Measurements from ENCODE around the gene NDRG4. TPM values are rescaled to one million over a fixed set of nuclear protein-coding genes. Genes with fewer than 3 reads are reported as not detected.

Gene NDRG4
- total RNA-seq, 1 donor from 2014 or later: 290 TPM

DNA sequence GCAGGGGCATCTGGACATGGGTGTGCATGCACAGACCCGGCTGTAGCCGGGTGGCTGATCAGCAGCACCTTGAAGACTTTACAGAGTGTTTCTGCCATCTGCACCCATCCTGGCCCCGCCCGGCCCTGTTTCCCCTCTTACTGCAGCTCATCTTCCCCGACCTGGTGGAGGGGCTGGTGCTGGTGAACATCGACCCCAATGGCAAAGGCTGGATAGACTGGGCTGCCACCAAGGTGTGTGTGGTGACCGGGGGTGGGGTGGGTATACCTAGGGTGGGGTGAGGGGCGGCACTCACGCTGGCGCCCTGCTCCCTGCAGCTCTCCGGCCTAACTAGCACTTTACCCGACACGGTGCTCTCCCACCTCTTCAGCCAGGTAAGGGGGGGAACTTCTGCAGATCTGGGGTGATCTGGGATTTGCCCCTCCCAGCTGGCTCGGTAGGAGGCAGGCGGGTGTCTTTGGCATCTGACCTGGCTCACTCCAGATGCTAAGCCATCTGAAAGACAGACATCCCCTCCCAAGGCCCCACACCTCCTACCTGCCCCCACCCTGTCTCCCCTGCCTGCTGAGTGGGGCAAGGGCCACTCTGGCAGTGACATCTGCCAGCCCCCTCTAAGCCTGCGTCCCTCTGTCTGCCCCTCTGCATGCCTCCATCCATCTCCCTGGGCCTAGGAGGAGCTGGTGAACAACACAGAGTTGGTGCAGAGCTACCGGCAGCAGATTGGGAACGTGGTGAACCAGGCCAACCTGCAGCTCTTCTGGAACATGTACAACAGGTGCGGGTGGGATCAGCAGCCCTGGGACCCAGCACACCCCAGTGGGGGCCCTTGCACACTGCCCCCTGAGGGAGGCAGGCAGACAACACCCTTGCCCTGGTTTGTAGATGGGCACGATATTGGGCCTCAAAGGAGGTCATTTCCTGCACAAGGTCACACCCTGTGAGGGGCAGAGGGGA, 6.6 kb downstream of the NDRG4 start:
- ATAC-seq (ENCODE audit: poor library complexity): no peak
- no peak for DNase-seq
- intact Hi-C loops (cut with DNase I): no loop called here

GRCh38 chr16:58507195-58507962, 7.4 kb downstream of the NDRG4 start:
- ATAC-seq (ENCODE audit: poor library complexity) (no peak), DNase-seq (no peak)
- intact Hi-C loops (cut with DNase I): no loop called here

DNA sequence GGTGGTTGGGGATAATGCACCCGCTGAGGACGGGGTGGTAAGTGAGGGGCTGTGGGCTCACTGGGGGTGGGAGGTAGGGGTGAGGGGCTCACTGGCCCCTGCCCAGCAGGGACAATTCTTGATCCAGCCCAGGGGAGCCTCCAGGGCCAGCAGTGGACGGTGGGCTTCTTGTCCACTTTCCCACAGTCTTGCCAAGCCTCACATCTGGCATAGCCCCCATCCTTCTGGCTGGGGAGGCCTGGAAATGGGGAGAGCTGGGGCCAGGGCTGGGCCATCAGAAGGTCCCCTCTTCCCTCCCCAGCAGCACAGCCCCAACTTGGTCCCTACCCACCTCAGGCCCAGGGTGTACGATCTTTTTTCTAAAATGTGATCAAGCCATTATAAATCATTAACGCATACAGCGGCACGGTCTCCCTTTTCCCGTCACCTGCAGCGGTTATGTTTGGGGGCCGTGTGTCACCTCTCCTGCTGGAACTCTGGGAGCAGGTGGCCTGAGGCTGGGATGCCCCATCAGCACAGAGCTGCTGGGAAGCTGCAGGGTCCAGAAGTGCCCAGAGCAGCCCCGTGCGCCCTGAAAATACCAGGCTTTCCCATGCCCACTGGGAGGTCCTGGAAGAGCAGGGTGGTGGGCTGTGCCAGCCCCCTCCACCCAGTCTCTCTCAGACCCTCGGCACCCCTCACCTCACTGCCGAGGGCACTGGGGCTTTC, 8.2 kb downstream of the NDRG4 start:
- intact Hi-C loops (cut with DNase I): no loop called here
- no peak for DNase-seq
- ATAC-seq (ENCODE audit: poor library complexity): no peak

- intact Hi-C loops (cut with DNase I): no loop called here
- ATAC-seq (ENCODE audit: poor library complexity): no peak
- no peak for DNase-seq
Measured at GRCh38 chr16:58508671-58509251, 8.8 kb downstream of the NDRG4 start.

GRCh38 chr16:58509256-58510096, 9.5 kb downstream of the NDRG4 start:
- intact Hi-C loops (cut with DNase I): loop anchor here (10.0 kb wide), 1 partner anchor 125 kb away; no protein-coding TSS in a partner anchor

GRCh38 chr16:58510097-58510775, 10.3 kb downstream of the NDRG4 start:
- no peak for DNase-seq
- intact Hi-C loops (cut with DNase I): loop anchor here (10.0 kb wide), 1 partner anchor 125 kb away; no protein-coding TSS in a partner anchor
- ATAC-seq (ENCODE audit: poor library complexity): no peak

More at GRCh38 chr16:58509256-58510096, 9.5 kb downstream of the NDRG4 start:
- DNase-seq (no peak), ATAC-seq (ENCODE audit: poor library complexity) (no peak)

GRCh38 chr16:58510776-58511628, 11.1 kb downstream of the NDRG4 start:
- ATAC-seq (ENCODE audit: poor library complexity): no peak
- DNase-seq: no peak
- intact Hi-C loops (cut with DNase I): loop anchor here (10.0 kb wide), 1 partner anchor 124 kb away; no protein-coding TSS in a partner anchor

DNA sequence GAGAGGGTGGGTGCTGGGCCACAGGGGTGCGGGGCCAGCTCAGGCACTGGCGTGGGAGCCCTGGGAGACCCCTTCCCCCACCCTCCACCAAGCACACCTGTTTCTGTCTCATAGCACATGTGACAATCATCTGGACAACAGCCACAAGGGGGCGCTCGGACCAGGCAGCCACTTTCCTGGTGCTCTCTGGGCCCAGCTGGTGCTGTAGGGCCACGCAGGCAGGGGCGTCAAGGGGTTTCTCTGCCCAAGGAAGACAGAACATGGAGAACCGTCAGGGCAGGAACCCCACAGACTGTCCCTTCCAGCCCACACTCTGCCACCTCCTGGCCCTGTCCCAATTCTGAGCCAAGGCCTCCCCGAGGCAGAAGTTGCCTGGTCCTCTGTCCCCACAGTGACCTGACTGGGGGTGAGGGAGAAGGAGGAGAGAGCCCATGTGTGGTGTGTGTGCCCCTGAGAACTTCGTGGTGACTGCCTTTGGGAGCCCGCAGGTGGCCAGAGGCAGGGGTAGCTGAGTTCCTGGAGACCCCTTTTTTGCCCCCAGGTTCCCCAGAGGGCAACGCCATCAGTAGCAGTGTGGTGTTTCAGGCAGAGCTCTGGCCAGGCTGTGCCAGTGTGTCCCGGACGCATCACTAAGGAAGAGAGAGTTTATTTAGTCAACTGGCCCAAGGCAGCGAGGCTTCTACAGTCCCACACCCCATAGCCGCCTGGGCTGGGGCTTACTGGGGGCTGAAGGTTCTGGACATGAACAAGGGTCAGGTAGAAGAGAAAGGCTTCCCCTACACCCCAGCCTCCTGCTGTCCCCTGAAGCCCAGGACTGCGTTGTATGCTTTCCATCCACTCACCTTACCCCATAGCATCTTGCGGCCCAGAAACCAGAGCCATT, 12.2 kb downstream of the NDRG4 start:
- ATAC-seq (ENCODE audit: poor library complexity) (peak; percentile 42), DNase-seq (peak; percentile 86)
- intact Hi-C loops (cut with DNase I): loop anchor here (10.0 kb wide), 1 partner anchor 123 kb away; no protein-coding TSS in a partner anchor

DNA sequence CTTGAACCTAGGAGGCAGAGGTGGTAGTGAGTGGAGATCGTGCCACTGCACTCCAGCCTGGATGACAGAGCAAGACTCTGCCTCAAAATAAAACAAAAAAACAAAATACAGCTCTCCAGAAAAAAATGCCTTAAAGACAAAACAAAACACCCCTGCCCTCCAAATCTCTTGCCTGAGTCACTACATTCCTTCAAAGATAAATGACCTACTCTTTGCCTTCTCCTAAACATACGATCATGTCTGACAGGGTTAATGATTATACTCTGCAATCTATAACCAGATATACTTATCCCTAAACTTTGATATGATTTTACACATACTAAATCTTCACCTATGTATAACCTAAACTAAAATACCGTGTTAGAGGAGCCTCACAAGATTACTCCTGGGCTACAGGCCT, 13.9 kb downstream of the NDRG4 start:
- DNase-seq (no peak), ATAC-seq (ENCODE audit: poor library complexity) (no peak)
- intact Hi-C loops (cut with DNase I): loop anchor here (10.0 kb wide), 1 partner anchor 121 kb away; no protein-coding TSS in a partner anchor

DNA sequence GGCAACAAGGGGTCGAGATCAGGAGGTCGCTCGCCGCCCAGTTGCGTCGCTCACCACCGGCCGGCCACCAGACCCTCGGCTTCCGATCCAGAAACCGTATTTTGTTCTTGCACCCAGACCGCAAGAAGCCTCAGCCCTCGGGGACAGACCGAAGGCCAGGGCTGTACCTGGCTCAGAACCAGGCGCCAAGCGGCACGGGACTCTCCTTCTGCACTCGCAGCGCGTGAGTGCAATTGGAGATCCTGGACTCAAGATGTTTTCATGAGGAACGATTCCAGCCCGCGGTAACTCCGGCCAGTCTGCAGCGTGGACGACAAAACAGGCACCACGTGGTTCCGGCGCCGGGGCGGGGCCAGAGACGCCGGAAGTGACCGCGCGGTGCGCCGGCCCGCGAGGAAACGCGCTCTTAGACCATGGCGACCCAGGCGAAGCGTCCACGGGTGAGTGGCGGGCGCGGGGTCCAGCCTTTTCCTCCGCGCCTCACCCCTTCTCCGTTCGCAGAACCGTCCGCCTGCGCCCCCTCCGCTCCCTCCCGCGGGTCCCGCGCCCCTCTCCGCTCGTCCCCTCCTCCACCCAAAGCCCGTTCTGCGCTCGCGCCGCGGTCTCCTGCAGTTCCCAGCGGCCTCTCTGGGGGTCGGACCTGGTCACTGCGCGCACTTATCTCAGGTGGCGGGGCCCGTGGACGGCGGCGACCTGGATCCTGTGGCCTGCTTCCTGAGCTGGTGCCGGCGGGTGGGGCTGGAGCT, 15.4 kb downstream of the NDRG4 start, which contains the start of gene SETD6:
Gene SETD6, plus strand, starts transcription at position 393 of the 746 bp plus-strand sequence. Its CDS starts 21 bp downstream, at position 414.
- DNase-seq (peak; percentile 93), ATAC-seq (ENCODE audit: poor library complexity) (peak; percentile 95)
- intact Hi-C loops (cut with DNase I): loop anchor here (10.0 kb wide), 1 partner anchor 120 kb away; no protein-coding TSS in a partner anchor

GRCh38 chr16:58515871-58516767, 16.2 kb downstream of the NDRG4 start:
- intact Hi-C loops (cut with DNase I): loop anchor here (10.0 kb wide), 1 partner anchor 119 kb away; no protein-coding TSS in a partner anchor
- DNase-seq: peak; percentile 62
- peak; percentile 39 for ATAC-seq (ENCODE audit: poor library complexity)

DNA sequence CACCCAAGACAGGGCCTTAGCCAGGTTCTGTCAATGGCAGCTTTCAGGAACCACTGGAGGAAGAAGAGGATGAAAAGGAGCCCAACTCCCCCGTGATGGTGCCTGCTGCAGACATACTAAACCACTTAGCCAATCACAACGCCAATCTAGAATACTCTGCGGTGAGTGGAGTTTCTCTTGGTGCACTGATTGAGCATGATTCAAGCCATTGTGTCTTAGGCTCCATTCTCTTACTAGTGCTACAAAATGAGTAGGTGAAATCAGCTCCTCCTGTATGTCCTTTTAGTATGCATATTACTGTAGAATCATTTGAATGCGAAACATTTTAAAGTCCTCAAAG, 16.8 kb downstream of the NDRG4 start:
- intact Hi-C loops (cut with DNase I): loop anchor here (10.0 kb wide), 1 partner anchor 118 kb away; no protein-coding TSS in a partner anchor
- DNase-seq (no peak), ATAC-seq (ENCODE audit: poor library complexity) (no peak)

All from Right ventricle myocardium superior (tissue), 1 donor.